ELF-1 (cell line): ENCODE data around the gene MYL10.
A peak's percentile ranks its signal among the peaks of the same experiment; 100 is the strongest.

Experiments used
- DNase-seq: peaks from one replicate; pipeline ENCODE4 v3.0.0-alpha.2; 2016; ENCODE audit warnings: low read depth, low spot score

The MYL10 gene

DNA sequence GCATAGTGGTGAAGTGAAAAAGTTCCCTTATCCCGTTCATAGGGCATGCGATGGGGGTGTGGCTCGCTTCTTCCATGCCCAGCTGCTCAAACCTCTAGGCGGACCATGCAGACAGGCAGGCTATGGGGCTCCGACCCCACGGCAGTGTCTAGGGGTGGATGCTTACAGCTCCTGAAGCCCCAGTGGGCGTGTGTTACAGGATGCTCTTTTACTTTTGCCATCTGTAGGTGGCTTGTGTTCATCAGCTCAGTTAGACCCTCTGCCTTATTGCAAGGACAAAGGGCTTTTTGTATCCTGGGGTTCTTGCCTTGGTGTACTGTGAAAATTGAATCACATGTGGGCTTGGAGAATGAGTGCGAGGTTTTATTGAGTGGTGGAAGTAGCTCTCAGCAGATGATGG, at the start of gene MYL10:
TSS of gene MYL10 (minus strand) at position 126 of the 400 bp plus-strand sequence. CDS start 178 bp downstream, outside the sequence.
- no peak for DNase-seq

DNA sequence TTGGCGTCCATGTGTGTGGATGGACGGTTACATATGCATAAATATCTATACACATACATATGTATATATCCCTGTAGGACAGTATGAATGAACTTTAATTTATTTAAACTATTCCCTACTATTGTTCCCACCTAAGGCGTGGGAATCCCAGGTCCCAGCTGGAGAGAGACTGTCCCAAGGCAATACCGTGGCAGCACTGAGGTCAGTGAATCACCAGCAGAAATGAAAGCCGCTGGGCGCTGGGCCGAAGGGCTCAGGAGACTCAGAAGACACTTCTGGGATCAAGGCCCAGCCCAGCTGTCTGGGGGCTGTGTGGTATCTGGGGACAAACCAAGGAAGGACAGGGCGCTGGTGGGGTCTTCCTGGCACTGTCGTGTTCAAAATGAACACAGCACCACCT, 49.6 kb upstream of the MYL10 start:
- DNase-seq = no peak

DNA sequence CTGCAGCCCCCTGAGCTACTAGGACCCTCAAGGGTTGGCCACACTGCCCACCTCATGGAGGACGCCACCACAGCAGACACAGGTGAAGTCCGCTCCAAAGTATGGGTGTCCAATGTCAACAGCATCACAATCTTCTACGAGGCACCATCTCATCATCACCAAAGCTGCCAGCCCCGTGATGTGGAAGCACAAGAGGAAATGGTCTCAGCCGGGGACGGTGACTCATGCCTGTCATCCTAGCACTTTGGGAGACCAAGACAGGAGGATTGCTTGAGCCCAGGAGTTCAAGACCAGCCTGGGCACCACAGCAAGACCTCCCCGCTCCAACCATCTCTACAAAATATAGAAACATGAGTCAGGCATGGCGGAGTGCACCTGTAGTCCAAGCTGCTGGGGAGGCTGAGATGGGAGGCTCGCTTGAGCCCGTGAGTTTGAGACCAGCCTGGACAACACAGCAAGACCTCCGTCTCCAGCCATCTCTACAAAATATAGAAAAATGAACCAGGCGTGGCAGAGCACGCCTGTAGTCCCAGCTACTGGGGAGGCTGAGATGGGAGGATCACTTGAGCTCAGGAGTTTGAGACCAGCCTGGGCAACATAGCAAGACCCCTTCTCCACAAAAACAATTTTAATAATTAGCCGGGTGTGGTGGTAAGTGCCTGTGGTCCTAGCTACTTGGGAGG, 48.8 kb upstream of the MYL10 start:
- no peak for DNase-seq

DNA sequence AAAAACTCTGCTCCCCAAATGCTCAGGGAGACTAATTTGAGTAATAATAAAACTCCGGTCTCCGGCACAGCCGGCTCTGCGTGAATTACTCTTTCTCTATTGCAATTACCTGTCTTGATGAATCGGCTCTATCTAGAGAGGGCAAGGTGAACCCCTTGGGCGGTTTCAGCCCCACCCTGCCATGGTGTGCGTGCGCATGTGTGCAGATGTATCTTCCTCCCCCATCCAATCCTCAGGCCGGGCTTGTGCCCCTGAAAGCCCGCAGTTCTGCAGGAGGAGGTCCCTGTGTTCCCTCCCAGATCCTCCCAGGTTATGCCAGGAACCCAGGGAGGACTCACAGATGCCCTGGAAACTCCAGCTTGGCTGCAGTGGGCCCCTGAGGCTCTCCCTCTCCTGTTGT, 48.3 kb upstream of the MYL10 start:
- DNase-seq = no peak

DNA sequence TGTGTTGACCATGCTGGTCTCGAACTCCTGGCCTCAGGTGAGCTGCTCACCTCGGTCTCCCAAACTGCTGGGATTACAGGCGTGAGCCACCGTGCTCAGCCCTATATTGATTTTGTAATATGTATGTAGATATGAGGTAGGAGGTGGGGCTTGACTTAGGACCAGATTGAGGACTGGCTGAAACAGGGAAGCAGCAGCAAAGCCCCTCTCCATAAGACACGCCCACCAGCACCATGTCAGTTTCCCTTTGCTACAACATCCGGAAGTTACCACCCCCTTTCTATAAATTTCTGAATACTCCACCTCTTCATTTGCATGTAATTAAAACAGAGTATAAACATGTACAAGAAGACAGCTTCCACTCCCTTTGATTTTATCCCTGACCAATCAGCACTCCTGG, 47.9 kb upstream of the MYL10 start:
- DNase-seq = no peak

DNA sequence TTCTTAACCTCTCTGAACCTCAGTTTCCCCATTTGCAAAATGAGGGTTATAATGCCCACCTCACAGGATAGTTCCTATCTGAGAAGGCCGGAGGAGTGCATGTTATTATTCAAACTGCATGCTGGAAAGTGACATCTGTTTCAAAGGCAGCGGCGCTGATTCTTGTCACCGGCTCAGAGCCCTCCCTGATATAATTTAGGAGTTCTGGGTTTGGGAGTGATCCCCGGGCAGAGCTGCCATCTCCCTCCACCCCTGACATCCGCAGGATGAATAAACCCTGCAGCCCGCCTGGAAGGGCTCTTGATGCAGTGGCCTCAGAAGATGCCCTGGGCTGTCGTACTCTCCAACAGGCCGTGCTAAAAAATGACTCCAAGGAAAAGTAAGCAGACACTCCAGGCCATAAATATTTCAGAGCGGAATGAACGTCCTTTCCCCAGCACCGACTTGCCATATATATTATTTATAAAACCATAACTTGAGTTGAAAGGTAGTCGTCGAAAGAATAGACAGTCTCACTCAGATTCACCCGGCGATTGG, 47.0 kb upstream of the MYL10 start:
- DNase-seq = no peak

DNA sequence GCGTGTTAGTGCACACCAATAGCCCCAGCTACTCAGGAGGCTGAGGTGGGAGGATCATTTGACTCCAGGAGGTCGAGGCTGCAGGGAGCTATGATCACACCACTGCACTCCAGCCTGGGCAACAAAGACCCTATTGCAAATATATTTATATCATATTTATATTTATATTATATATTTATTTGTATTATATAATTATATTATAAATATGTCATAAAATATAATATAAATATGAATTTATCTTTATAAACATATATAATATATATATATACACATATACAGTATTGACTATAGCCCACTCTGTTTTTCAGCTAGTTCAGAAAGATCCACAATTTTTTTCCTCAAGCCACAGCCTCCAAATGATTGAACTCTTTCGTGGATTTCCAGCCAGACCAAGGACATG, 45.3 kb upstream of the MYL10 start:
- no peak for DNase-seq

DNA sequence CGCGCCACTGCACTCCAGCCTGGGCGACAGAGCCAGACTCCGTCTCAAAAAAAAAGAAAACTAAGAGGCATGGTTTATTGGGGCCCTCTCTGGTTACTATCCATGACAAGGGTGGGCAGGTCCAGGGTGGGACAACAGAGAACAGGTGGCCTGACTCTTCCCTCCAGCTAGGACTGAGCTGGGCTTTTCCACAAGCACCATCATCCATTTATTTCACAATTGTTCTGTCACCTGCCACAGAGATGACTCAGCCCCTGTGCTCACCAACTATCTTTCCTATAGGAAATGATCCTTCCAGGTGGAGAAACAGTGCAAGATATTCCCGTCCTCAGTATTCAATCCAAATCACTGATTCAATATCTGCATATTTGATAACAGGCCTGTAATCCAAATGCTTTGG, 44.9 kb upstream of the MYL10 start:
- no peak for DNase-seq

DNA sequence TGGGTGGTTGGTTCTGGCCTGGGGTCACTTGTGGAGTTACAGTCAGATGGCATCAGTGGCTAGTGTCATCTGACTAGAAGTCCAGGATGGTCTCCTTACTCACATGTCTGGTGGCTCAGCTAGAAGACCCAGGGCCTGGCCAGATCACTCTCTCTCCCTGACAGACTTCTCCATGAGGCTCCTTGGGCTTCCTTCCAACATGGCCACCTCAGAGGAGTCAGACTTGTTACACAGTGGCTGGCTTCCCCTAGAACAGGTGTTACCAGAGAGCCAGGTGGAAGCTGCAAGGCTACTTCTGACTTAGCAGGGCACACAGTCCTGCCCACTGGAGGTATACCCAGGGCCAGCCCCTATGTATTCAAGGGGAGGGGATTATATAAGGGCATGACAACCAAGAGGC, 44.2 kb upstream of the MYL10 start:
- no peak for DNase-seq

DNA sequence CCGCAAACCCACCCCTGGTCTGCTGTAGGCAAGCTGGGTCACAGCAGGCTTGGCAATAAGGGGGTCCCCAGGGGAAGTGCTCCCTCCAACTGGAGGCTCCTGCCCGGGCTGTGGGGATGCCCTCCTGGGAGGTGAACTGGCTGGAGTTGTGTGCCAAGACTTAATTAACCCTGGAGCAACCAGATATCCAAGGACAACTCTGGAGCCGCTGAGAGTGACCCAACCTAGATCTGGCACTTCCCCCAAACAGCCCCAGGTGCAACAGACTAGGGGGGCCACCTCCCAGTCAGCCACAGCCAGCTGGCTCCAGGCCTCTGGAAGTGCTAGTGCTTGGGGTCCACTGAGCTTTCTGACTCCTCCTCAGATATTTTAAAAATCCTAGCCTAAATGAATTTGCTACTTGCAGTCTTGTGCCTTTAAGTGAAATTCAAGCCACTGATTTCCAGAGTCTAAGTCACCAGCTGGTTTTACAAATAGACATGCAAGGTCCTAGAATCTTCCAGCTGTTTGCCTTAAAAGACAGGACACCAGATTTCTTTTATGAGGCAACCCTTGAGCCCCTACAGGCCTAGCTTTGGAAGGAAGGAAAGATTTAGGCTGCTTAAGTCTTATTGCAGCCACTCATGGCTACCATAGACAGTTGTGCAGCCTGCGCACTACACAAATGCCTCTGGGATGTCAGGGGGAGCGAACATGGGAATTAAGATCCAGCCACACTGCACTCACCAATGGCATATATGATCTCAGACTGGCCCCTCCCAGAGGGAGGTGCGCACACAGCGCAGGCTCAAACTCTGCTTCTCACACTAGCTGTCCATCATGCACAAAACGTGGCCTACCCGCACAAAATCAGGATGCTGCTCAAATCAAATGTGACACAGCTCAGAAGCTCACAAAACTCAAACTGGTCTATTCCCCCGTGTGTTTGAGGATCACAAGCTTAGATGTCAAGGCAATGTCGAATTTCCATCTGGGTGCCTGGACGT, 42.6 kb upstream of the MYL10 start:
- DNase-seq = no peak

DNA sequence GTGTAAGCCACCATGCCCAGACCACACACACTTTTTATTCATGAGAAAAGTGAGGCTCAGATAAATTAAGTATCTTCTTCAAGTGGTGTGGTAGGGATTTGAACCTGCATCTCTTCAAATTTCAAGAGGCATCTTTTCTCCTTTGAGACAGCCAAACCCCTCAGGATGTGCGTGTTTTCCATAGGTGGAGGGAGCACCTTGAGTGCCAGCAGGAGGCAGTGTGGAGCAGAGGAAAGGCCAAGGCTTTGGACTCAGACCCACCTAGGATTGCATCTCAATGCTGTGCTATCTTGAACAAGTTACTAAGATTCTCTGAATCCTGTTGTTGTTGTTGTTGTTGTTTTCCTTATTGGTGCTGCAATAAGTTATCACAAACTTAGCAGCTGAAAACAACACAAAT, 40.2 kb upstream of the MYL10 start:
- no peak for DNase-seq

DNA sequence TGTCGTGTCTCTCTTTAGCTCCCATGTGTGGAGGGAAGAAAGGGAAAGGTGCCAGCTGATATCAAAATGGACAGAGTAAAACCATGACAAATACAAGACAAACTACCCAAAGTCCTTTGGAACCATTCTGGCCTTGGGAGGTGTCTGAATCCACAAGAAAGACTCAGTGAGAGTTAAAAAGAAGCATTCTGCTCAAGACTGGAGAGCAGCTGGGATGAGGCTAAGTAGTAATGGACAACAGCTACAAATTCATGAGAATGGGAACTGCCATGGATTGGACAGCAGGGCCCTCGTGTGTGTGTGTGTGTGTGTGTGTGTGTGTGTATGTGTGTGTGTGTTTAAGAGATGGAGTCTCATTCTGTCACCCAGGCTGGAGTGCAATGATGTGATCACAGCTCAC, 39.6 kb upstream of the MYL10 start:
- DNase-seq = no peak

DNA sequence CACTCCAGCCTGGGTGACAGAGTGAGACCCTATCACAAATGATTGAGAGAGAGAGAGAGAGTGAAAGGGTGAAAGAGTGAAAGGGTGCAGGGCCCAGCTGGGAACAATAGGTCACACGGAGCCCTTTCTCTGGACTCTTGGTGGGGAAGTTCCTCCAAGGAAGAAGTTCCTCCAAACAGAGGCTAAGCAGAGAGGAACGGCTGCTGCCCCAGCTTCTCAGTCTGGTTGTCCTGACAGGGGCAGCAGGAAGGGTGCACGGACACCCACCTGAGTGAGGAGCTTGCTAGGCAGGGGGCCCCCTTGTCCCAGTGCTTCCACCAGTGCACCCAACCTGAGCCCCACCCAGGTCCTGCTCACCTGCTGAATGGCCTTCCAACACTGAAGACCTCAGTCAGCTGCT, 38.8 kb upstream of the MYL10 start:
- DNase-seq = no peak

DNA sequence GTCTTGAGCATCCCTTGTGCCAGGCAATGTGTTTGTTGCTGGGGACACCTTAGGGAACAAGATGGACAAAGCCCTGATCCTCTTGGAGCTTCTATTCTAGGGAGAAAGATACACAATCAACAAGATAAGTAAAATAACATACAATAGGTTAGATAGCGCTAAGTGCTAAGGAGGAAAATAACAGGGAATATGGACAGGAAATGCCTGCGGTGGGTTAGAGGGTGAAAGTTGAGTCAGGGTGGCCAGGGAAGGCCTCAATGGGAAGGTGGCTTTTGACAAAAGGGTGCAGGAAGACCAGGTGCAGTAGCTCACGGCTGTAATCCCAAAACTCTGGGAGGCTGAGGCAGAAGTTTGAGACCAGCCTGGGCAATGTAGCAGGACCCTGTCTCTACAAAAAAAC, 38.3 kb upstream of the MYL10 start:
- DNase-seq = no peak

DNA sequence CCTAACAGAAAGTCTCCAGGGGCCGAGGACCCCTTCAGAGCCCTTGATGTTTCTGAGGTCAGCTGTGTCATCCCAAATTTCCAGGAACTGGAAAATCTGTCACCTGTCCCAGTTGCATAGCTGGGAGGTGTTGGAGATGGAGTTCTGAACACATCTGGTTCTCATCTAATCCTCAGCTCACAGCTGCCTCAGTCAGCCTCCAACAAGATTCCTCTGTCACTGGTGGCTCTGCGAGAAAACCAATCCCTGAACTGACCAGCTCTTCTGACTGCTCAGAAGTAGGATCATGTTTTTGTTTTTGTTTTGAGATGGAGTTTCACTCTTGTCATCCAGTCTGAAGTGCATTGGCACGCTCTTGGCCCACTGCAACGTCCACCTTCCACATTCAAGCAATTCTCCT, 37.6 kb upstream of the MYL10 start:
- no peak for DNase-seq

DNA sequence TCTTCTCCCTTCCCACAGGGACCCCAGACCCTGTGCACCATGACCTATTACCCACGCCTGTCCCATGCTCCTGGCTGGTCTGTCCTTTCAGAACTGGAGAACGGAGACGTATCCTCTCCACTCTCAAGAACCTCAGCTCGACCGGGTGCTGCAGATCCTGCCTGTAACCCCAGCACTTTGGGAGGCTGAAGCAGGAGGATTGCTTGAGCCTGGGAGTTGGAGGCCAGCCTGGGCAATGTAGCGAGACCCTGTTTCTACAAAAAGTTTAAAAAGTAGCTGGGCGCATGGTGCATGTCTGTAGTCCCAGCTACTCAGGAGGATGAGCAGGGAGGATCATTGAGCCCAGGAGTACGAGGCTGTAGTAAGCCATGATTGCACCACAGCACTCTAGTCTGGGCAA, 37.2 kb upstream of the MYL10 start:
- no peak for DNase-seq

DNA sequence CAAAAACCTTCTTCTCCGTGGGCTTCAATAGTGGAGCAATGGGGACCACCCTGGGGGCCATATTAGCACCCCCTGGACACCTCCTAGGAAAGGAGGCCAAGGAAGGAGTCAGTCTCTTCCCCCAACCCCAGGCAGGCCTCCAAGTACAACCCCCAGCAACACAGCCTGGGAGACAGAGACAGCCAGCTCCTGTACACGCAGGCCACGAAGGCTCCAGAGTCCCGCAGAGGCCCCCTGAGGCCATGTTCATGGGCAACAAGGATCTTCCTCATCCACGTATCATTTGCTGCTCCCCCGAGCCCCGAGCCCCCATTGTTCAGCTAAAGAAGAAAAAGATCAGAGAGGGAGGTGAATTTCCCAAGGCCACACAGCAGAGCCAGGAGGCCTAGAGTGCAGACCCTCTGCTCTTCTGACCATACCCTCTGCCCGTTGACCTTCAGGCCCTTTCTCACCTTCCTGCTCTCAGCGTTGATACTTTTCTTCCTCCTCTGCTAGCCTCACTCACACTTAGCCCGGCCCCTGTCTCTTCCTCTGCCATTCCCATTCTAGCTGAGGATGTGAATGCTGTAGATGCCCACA, 35.9 kb upstream of the MYL10 start:
- DNase-seq = no peak

DNA sequence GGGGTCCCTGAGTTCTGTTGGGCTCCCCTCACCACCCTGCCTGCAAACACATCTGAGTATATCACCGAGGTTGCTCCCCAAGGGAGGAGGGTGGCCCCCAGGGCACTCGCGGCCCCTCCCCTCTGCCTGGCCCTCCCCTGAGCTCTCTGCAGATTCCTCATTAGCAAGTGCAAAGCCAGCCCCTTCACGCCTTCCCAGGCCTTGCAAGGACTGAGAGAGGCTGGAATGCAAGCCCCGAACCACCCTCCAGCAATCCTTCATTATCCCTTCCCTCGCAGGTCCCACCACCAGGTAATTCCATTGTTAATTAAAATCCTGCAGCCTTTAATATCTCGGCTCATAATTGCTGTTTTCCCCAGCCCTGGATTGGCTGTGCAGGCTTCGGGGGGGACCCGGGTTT, 35.3 kb upstream of the MYL10 start:
- DNase-seq = peak; percentile 94

DNA sequence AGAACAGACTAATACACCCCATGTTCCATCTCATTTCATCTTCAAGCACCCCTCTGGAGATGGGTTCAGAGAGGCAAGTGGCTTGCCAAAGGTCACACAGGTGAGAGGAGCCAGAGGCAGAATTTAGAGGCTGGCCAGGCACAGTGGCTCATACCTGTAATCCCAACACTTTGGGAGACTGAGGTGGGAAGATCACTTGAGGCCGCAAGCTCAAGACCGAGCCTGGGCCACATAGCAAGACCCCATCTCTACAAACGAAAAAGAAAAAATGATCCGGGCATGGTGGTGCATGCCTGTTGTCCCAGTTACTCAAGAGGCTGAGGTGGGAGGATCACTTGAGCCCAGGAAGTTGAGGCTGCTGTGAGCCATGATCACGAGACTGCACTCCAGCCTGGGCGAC, 34.7 kb upstream of the MYL10 start:
- DNase-seq = no peak

DNA sequence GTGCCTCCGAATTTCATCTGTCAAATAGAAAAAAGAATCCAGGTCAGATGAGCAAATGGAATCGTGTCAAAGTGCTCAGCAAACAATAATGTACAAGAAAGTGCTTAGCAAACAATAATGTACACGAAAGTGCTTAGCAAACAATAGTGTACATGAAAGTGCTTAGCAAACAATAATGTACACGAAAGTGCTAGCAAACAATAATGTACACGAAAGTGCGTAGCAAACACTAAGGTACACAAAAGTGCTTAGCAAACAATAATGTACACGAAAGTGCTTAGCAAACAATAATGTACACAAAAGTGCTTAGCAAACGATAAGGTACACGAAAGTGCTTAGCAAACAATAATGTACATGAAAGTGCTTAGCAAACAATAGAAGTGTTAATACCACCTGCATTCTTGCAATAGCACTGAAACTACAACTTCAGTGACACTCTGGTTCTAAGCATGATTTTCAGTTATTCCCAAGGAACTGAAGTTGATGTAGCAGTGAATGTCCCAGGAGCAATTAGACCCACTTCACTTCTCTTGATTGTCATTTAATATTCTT, 33.4 kb upstream of the MYL10 start:
- DNase-seq = no peak

DNA sequence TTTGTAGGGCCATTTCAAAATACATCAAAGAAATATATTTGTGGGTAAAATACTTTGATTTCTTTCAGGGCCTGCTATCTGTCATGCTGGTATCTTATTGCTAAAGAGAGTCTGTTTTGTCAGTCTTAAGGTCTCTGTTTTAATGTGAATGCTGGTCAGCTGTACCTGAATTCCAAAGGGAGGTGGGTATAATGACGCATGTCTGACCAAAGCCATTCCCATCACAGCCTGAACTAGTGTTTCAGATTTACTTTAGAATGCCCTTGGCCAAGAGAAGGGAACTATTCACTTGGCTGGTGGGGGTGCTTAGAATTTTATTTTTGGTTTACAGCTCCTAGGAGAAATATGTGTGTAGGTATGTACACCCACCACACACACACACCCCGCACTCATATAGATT, 30.6 kb upstream of the MYL10 start:
- DNase-seq = no peak

DNA sequence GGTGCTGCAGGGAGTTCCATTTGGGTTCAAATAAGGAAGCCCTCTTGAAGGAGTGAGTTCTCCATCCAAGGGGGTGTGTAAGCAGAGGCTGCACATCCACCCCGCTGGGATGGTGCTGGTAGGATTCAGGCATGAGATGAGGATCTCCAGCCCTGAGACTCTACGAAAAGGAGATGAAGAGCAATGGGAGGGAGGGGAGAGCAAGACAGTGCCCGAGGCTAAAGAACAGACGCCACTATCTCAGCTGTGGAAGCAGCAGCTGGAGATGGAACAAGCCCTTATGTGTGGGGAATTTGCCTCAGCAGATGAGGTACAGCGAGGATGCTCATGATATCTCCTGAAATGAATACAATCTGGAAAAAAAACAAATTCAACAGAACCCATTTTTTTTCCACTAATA, 28.1 kb upstream of the MYL10 start:
- DNase-seq = no peak
